ENCODE measurements around the gene MINK1.

MINK1 gene

DNA sequence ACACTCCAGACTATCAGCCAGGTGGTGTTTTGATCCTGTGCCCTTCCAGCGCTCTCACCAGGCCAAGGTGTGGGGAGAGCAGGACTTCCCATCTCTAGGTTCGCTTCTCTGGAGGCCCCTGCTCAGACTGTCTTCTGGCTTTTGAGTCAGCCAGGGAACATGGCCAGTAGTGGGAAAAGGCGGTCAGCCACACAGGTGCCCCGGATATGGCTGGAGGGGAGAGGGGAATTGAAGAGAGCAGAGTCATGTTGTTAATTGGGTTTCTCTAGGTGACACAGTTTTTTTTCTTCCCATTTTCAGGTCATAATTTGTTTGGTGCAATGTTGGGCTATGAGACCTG is 1.5 kb downstream of the MINK1 start:
- Mint-ChIP-seq H3K36me3 (peaks cover 15% of the 10 kb centered on the region), H3K4me1 (peaks cover 55% of the 10 kb centered on the region), H3K4me3 (peak overlapping the region; percentile 85), H3K9me3 (no peaks in the 10 kb centered on the region), H3K27ac (peak overlapping the region; percentile 97)
- ATAC-seq, result no peak
- DNase-seq (ENCODE audit: low spot score in 2 of 2), result no peak

DNA sequence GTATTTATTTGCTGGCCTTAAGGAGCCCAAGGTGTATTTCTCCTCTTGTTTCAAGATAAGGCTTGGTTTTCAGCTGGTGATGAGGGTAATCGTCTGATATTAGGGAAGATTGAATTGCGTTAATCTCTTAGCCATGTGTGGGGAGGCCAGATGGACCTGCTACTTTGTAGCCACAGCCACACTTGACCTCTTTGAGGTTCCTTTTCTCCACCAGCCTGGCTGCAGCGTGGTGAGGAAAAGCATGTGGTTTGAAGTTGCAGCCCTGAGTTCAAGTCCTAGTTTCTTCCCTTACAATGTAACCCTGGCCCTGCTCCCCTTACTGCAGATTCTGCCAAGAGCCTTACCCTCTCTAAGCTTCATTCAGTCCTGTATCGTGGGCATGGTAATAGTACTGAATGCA is 3.1 kb downstream of the MINK1 start:
- Mint-ChIP-seq H3K36me3 (peaks cover 22% of the 10 kb centered on the region), H3K4me1 (peaks cover 70% of the 10 kb centered on the region), H3K9me3 (no peaks in the 10 kb centered on the region), H3K4me3 (peak overlapping the region; percentile 85), H3K27ac (peak overlapping the region; percentile 63)
- no peak for DNase-seq (ENCODE audit: low spot score in 2 of 2)
- ATAC-seq, result no peak

DNA sequence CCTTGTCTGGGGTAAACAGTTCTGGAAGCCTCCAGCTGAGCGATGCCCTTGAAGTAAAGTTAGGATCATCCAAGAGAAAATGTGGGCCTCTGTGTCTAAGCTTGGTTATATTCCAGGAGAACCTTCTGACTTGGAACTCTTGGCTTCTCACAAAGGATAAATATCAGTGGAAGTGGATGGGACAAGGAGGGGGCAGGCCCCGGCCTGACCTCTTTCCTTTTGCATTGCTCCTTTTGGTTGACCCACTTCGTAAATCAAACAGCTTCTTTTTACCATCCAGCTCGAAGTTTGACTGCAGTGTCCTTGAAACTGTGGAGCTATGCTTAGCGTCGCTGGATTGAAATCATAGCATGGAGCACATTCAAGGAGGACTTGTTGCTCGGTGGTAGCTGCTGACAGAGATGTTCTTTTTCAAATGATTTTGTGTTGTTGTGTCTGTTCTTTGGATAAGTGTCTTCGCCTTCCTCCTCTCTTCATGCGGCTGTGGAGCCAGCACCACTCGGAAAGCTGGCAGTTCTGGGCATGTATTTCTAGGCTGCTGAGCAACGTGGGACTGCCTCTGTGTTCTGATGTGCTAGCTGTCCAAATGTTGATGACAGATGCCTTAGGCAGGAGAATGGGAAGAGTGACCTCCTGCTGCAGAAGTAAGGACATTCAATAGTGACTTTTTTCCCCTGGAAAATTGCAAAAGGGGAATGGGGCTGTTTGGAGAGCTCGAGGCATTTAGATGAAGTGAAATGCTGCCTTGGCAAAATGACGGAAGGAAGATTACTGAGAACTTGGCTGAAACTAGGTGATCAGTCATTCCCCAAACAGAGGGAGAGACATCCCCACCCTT is 4.5 kb downstream of the MINK1 start:
- DNase-seq (ENCODE audit: low spot score in 2 of 2), result no peak
- peaks cover 80% of the 10 kb centered on the region for H3K4me1 Mint-ChIP-seq
- no peaks in the 10 kb centered on the region for H3K9me3 Mint-ChIP-seq
- H3K36me3 Mint-ChIP-seq, result peaks cover 20% of the 10 kb centered on the region
- no peak overlapping the region for H3K4me3 Mint-ChIP-seq
- H3K27ac Mint-ChIP-seq, result peak overlapping the region; percentile 36
- no peak for ATAC-seq

DNA sequence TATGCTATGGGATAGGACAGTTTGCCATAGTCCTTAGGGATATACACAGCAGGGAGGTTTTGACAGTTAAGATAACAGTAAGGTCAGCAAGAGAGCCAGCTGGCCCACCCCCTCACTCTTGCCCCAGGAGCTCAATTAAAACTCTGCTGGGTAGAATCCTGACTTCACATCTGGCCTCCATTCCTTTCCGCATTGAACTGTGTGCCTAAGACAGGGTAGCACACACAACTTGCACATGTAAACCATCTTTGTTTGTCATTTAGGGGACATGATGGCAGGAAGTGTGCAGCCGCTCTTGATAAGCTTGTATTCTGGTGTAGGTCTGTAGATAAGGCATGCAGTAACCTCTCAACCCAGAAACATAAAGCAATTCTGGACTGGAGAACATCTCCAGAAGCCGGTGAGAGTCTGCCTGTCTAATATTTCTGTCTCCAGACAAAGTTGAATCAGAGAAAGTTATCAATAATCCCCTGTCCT is 5.2 kb downstream of the MINK1 start:
- Mint-ChIP-seq H3K36me3 (peaks cover 16% of the 10 kb centered on the region), H3K27ac (no peak overlapping the region), H3K4me1 (peaks cover 80% of the 10 kb centered on the region), H3K4me3 (no peak overlapping the region), H3K9me3 (no peaks in the 10 kb centered on the region)
- ATAC-seq (no peak), DNase-seq (ENCODE audit: low spot score in 2 of 2) (no peak)

DNA sequence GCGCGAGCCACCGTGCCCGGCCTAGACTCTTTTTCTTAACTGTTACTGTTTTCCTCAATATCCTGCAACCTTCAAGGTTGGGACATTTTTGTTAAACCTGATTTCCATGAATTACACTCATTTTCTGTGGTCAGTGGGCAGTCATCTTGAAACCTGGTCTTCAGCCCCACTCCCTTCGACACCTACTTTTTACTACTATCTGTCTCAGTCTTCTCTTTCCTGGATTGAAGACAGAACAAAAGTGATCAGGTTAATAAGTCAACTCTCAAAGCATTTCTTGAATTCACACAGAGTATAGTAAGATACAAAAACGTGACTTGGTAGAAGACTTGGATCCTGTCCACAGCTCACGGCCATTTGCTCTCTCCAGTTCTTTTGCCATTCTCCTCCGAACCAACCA is 6.1 kb downstream of the MINK1 start:
- Mint-ChIP-seq H3K4me1 (peaks cover 74% of the 10 kb centered on the region), H3K4me3 (peak overlapping the region; percentile 58), H3K9me3 (no peaks in the 10 kb centered on the region), H3K27ac (peak overlapping the region; percentile 12), H3K36me3 (peaks cover 8% of the 10 kb centered on the region)
- ATAC-seq (no peak), DNase-seq (ENCODE audit: low spot score in 2 of 2) (no peak)

DNA sequence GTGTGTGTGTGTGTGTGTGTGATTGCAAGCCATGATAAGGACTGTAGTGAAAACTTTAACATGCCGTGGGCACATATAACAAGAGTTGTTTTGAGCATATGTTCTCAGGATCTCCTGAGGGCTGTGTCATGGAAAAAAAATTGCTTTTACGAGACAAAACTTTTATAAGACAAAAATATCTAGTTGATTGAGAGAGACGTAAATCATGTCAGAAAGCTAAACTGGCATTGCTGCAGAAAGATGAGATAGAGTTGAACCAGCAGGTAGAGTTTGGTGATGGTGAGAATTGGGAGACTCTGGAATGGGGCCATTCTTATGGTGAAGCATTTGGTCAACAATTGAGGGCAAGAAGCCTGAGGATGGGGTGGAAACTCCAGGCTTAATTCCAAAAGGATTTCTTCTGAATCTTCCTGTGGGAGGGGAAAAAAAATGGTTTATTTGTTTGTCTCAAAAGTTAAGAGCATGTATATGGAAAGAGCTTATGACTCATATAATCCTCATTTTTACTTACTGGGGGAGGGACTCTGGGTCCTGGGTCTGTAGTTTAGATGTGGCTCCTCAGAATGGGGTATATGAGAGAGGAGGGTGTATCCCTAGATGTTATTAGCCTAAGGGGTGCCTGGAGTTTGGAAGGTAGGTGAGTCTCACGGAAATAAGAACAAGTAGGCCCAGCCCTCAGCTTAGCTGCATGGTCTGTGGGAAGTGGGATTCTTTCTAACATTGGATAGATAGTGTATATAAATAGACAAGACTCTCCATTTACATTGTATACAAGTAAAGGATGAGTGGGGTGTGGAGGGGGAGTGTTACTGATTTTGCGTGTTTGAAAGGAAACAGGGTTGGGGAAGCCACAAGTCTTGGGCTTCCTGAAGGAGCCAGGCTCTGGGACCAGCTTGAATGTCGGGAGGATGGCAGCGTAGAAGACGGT is 7.1 kb downstream of the MINK1 start:
- Mint-ChIP-seq H3K36me3 (peaks cover 7% of the 10 kb centered on the region), H3K4me1 (peaks cover 74% of the 10 kb centered on the region), H3K4me3 (peak overlapping the region; percentile 58), H3K27ac (peak overlapping the region; percentile 87), H3K9me3 (no peaks in the 10 kb centered on the region)
- no peak for DNase-seq (ENCODE audit: low spot score in 2 of 2)
- no peak for ATAC-seq

DNA sequence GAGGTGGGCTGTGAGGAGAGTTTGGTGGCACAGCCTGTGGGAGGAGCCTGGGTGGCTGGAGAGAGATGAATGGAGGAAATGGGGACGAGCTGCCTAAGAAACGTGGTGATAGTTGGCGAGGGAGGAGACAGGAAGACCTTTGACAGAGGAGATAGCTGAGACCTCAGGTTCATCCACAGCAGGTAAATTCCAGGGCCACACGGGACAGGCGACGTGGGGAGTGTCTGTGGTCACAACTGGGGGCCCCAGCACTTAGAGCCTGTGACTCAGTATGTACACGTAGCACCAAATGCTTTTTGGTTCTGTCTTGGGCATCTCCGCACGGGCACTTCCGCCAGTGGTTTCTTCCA is 7.7 kb downstream of the MINK1 start:
- peak; percentile 94 for ATAC-seq
- H3K4me3 Mint-ChIP-seq, result peak overlapping the region; percentile 58
- peak in 1 of 2 donors; percentile 8 for DNase-seq (ENCODE audit: low spot score in 2 of 2)
- no peaks in the 10 kb centered on the region for H3K9me3 Mint-ChIP-seq
- peaks cover 7% of the 10 kb centered on the region for H3K36me3 Mint-ChIP-seq
- H3K4me1 Mint-ChIP-seq, result peaks cover 71% of the 10 kb centered on the region
- H3K27ac Mint-ChIP-seq, result peak overlapping the region; percentile 87

DNA sequence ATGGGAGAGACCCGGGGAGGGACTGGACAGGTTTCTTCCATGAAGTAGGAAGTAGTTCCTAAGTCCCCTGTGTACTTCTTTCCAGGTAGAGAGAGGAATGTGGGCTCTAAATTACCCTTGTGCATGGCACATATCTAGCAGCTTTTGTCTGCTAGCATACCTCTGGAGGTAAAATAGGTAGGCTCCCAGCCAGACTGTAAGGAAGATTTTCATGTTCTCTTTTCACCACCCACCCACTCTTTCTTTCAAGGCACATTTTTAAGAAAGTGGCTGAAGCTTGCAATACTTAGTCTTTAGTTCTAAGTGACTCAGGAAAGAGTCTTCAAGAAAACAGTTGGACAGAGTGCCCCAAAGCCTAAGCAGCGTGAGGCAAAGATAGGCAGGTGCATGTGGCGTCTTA is 9.2 kb downstream of the MINK1 start:
- ATAC-seq, result no peak
- Mint-ChIP-seq H3K36me3 (peaks cover 7% of the 10 kb centered on the region), H3K9me3 (no peaks in the 10 kb centered on the region), H3K4me3 (no peak overlapping the region), H3K27ac (no peak overlapping the region), H3K4me1 (peaks cover 63% of the 10 kb centered on the region)
- no peak for DNase-seq (ENCODE audit: low spot score in 2 of 2)

DNA sequence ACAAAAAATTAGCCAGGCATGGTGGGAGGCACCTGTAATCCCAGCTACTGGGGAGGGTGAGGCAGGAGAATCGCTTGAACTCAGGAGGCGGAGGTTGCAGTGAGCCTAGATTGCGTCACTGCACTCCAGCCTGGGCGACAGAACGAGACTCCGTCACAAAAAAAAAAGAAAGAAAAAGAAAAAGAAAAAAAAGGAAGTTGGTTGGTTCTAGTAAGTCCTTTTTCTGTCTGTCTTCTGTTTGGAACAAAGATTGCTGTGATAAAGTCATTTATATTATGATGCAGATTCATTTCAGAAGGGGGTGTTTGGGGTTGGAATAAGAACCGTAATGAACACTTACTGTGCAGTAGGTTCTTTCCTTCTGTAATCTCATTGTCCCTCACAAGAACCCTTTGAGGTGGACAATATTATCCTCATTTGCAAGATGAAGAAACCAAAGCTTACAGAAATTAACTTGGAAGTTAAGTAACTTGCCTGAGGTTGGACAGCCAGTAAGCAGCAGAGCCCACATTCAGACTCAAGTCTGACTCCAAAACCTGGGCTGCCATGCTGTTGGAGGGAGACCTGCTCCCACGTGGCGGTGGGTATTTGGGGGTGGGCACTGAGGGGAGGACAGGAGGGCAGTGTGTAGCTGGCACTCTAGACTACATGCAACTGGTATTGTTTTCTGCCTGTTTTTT is 10.3 kb downstream of the MINK1 start:
- H3K27ac Mint-ChIP-seq, result no peak overlapping the region
- H3K4me1 Mint-ChIP-seq, result peaks cover 62% of the 10 kb centered on the region

DNA sequence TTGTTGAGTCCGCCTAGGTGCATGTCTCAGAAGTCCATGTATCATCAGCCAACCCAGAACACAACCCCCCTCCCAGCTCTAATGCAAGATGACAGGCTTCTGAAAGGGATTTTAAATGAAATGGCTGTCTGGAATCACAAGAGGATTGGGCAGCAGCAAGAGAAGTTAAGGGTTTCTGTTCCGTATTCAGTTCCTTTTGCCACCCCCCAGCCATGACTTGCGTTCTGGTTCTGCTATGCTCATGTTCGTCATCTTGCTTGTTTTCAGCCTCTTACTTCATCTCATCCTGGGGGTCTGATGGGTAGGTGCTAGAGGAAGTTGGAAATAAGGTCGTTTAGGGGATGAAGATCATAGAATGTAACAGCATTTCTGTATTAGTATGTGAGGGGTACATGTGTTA is 12.0 kb downstream of the MINK1 start:
- ATAC-seq, result no peak
- Mint-ChIP-seq H3K27ac (peak overlapping the region; percentile 45), H3K9me3 (no peaks in the 10 kb centered on the region), H3K4me1 (peaks cover 58% of the 10 kb centered on the region), H3K4me3 (no peak overlapping the region), H3K36me3 (peaks cover 7% of the 10 kb centered on the region)
- DNase-seq (ENCODE audit: low spot score in 2 of 2), result no peak

More for the DNA sequence above, 10.3 kb downstream of the MINK1 start:
- Mint-ChIP-seq H3K9me3 (no peaks in the 10 kb centered on the region), H3K36me3 (peaks cover 7% of the 10 kb centered on the region), H3K4me3 (no peak overlapping the region)
- DNase-seq (ENCODE audit: low spot score in 2 of 2) (no peak), ATAC-seq (no peak)

DNA sequence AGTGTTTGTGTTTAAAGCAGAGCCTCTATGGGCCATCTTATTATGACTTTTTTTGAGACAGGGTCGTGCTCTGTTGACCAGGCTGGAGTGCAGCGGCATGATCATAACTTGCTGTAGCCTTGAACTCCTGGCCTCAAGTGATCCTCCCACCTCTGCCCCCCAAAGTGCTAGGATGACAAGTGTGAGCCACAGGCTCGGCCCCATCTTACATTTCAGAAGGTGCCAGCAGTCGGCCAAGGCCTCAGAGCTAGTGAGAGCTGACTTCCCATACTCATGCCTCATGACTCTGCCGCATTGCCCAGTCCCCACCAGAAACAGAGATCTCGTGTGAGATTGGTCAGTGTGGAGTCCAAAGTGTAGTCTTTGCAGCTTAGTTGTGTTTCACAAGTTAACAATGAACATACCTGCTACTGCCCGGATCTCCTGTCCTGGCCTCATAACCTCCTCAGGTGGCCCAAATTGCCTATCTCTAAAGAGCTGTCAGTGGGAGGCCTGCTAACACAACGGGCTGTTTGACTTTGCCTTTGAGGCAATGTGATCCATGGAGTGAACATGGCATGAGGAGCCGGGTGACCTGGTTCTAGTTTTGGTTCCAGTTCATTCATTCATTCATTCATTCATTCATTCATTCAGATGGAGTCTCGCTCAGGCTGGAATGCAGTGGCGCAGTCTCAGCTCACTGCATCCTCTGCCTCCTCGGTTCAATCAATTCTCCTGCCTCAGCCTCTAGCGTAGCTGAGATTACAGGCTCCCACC is 13.7 kb downstream of the MINK1 start:
- Mint-ChIP-seq H3K4me3 (no peak overlapping the region), H3K36me3 (peaks cover 2% of the 10 kb centered on the region), H3K9me3 (no peaks in the 10 kb centered on the region), H3K27ac (no peak overlapping the region), H3K4me1 (peaks cover 58% of the 10 kb centered on the region)
- ATAC-seq (no peak), DNase-seq (ENCODE audit: low spot score in 2 of 2) (no peak)

DNA sequence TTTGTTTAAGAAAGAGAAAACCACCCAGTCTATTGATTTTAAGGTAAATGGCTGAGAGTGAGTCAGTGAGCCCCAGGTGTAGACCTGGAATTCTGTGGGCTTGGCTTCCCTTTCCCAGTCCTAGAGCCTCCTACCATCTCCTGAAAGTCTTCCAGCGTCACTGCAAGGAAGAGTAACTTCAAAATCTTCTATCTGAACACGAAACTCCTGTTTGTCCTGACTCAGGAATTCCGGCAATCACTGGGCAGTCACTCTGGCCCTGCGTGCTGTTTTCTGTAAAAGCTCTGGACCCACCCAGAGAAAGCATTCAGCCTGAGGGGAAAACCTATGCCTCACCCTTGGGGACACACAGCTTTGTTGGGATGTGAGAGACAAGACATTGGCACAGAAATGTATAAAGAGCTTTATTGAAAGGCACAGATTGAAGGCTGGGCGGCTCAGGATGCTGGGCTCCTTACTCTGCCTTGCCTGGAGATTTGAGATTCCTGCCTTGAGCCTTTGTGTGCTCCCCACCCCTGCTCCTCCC is 15.9 kb downstream of the MINK1 start:
- DNase-seq (ENCODE audit: low spot score in 2 of 2) (no peak), ATAC-seq (no peak)
- peaks cover 66% of the 10 kb centered on the region for H3K4me1 Mint-ChIP-seq
- no peak overlapping the region for H3K4me3 Mint-ChIP-seq
- H3K36me3 Mint-ChIP-seq, result peaks cover 24% of the 10 kb centered on the region
- H3K27ac Mint-ChIP-seq, result no peak overlapping the region
- peaks cover 5% of the 10 kb centered on the region for H3K9me3 Mint-ChIP-seq

DNA sequence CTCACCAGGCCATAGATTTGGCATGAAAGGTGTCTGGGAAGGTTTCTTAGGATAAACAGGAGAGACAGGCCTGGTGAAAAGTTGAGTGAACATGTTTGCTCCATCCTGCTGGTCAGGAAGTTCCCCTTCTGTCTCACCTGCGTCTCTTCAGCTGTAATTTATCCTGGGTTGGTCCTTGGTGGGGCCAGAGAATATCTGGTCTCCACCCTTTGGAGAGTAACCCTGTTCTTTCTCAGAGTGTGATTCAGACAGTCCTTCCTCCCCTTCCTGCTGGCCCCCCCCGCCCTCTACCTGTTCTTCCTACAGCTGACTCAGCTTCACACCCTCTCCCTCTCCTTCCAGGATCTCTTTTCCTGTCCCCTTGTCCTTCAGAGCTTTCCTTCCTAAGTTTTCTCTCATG is 17.1 kb downstream of the MINK1 start:
- H3K4me3 Mint-ChIP-seq, result no peak overlapping the region
- H3K9me3 Mint-ChIP-seq, result peaks cover 5% of the 10 kb centered on the region
- peaks cover 30% of the 10 kb centered on the region for H3K36me3 Mint-ChIP-seq
- ATAC-seq (no peak), DNase-seq (ENCODE audit: low spot score in 2 of 2) (no peak)
- H3K27ac Mint-ChIP-seq, result no peak overlapping the region
- H3K4me1 Mint-ChIP-seq, result peaks cover 62% of the 10 kb centered on the region

DNA sequence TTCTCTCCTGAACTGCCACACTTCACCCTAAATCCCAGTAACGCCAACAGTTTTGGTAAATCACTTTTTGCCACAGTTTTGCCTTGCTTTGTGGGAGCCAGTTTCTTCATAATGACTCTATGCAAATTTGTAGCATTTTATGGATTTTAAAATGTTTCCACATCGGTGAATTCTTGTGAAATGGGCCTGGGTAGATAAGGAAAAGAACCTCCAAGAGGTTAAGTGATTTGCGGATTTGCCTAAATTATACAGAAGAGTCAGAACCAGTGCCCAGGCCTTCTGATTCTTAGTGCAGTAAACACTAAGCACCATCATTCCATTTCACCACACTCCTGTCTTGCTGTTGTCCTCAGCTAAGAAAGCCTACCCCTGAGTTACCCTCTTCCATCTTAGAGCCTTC is 17.9 kb downstream of the MINK1 start:
- no peak for ATAC-seq
- Mint-ChIP-seq H3K27ac (no peak overlapping the region), H3K9me3 (peaks cover 5% of the 10 kb centered on the region), H3K4me3 (no peak overlapping the region), H3K4me1 (peaks cover 60% of the 10 kb centered on the region), H3K36me3 (peaks cover 30% of the 10 kb centered on the region)
- DNase-seq (ENCODE audit: low spot score in 2 of 2), result no peak

All from stimulated activated effector memory CD8-positive, alpha-beta T cell treated with anti-CD3 and anti-CD28 coated beads, Interleukin-12 subunit alpha, Interleukin-12 subunit beta, amount 100 ng/mL, for 72 hours (primary cell).